RWPE2 (cell line): Measurements from ENCODE around the gene CDC14A.

Source experiments
- ATAC-seq: fragments of 200-7000 bp; cut with Tn5 transposase; 3 replicates; pipeline ENCODE4 v1.9.1; 2021; ENCODE audit warnings: low read depth
- DNase-seq: peaks from one replicate; pipeline ENCODE4 v3.0.0-alpha.2; 2020; ENCODE audit warnings: low spot score
- H3K27ac ChIP-seq: fragments of 450-650 bp; 2 replicates; pipeline ENCODE4 v1.5.1; 2017; ENCODE audit warnings: mild to moderate bottlenecking; ENCODE audit not compliant: poor library complexity, severe bottlenecking
- H3K27me3 ChIP-seq: fragments of 250-450 bp; sonication (Bioruptor Pico); 2 replicates; pipeline ENCODE4 v1.5.1; 2021; ENCODE audit warnings: mild to moderate bottlenecking, moderate library complexity; ENCODE audit not compliant: insufficient read depth, poor library complexity, severe bottlenecking
- H3K36me3 ChIP-seq: fragments of 250-450 bp; sonication (Bioruptor Pico); 2 replicates; pipeline ENCODE4 v1.5.1; 2020; ENCODE audit warnings: low read depth, mild to moderate bottlenecking, moderate library complexity
- H3K4me1 ChIP-seq: fragments of 250-450 bp; sonication (Bioruptor Pico); 2 replicates; pipeline ENCODE4 v1.5.1; 2021; ENCODE audit warnings: mild to moderate bottlenecking, moderate library complexity; ENCODE audit not compliant: insufficient read depth, poor library complexity, severe bottlenecking
- H3K4me3 ChIP-seq: fragments of 250-450 bp; sonication (Bioruptor Pico); 2 replicates; pipeline ENCODE4 v1.5.1; 2021; ENCODE audit warnings: mild to moderate bottlenecking, moderate library complexity; ENCODE audit not compliant: severe bottlenecking
- H3K9me3 ChIP-seq: fragments of 250-450 bp; sonication (Bioruptor Pico); 2 replicates; pipeline ENCODE4 v1.5.1; 2021; ENCODE audit warnings: mild to moderate bottlenecking, moderate library complexity; ENCODE audit not compliant: severe bottlenecking
- TF ChIP-seq, protein P1 (sequence below): fragments of 450-650 bp; IDR thresholded peaks from one replicate; pipeline ENCODE4 v1.5.1; 2017; ENCODE audit warnings: mild to moderate bottlenecking, moderate library complexity; ENCODE audit not compliant: poor library complexity, severe bottlenecking

Gene CDC14A

DNA sequence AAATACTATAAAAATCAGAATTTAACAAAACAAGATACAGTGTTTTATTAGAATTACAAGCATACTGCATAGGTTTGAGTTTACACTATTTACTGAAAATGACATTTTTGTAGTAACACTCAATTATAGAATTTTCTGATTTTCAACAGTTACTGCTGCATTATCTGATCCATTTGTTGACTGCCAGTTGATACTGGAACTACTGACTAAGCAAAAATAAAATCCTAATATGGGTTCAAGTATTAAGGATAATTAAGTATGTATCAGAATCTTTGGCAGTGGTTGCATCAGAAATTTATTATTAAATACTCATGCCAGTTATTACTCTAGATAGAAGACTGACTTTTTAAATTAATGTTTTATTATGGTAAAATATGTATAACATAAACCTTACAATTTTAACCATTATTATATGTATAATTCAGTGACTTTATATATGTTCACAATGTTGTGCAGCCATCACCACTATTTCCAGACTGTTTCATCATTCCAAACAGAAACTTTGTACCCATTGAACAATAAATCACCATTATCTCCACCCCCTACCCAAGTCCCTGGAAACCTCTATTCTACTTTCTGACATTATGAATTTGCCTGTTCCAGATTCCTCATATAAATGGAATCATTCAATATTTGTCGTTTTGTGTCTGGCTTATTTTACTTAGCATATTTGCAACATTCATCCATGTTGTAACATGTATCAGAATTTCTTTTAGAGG lies 127.5 kb downstream of the CDC14A start:
- TF ChIP-seq, protein P1, sequence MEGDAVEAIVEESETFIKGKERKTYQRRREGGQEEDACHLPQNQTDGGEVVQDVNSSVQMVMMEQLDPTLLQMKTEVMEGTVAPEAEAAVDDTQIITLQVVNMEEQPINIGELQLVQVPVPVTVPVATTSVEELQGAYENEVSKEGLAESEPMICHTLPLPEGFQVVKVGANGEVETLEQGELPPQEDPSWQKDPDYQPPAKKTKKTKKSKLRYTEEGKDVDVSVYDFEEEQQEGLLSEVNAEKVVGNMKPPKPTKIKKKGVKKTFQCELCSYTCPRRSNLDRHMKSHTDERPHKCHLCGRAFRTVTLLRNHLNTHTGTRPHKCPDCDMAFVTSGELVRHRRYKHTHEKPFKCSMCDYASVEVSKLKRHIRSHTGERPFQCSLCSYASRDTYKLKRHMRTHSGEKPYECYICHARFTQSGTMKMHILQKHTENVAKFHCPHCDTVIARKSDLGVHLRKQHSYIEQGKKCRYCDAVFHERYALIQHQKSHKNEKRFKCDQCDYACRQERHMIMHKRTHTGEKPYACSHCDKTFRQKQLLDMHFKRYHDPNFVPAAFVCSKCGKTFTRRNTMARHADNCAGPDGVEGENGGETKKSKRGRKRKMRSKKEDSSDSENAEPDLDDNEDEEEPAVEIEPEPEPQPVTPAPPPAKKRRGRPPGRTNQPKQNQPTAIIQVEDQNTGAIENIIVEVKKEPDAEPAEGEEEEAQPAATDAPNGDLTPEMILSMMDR = no peak
- H3K36me3 ChIP-seq = no peaks in the 10 kb centered on the region; the same call in 1 of the 2 replicates
- DNase-seq = no peak
- no peaks in the 10 kb centered on the region for H3K4me1 ChIP-seq
- H3K27me3 ChIP-seq = no peaks in the 10 kb centered on the region
- no peaks in the 10 kb centered on the region for H3K9me3 ChIP-seq
- no peak overlapping the region for H3K4me3 ChIP-seq
- no peak overlapping the region for H3K27ac ChIP-seq
- no peak for ATAC-seq

DNA sequence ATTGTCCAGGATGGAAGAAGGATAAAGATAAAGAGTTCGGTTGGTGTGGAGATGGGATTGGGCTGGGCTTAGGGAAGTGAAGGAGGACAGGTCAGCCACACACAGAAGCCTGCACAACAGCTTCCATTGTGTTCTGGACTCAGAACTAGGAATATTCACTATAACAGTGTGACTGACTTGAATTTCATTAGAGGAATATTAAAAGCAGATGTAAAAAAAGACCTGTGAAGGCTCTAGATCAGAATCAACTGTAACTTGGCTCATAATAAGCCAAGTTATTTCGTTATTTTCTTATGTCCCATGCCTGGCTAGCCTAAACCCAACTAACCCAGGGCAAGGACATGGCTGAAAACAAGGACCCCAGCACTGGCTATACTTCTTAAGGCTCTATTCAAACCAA lies 129.0 kb downstream of the CDC14A start:
- no peak for DNase-seq
- Histone ChIP-seq H3K36me3 (no peaks in the 10 kb centered on the region; the same call in 1 of the 2 replicates), H3K27ac (no peak overlapping the region), H3K4me1 (no peaks in the 10 kb centered on the region), H3K27me3 (no peaks in the 10 kb centered on the region), H3K9me3 (no peaks in the 10 kb centered on the region), H3K4me3 (no peak overlapping the region)
- TF ChIP-seq, protein P1 = no peak
- ATAC-seq = no peak

DNA sequence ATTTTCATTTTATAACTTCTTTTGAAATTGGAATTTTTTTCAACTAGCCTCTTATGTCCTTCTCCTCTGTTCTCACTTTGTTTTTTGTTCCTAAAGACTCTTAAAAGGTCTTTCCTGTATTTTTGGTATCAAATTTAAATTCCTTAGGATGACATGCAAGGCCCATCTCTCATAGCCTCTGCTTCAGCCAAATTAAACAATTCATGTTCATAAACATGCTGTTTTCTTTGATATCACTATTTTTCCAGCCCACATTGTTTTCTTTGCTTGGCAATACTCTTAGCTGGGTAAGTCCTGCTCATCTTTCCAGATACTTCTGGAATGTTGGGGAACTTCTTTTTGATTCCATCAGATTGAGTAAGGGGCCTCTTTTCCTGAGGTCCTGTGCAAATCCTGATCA lies 129.9 kb downstream of the CDC14A start:
- no peak for ATAC-seq
- H3K27ac ChIP-seq = no peak overlapping the region
- H3K27me3 ChIP-seq = no peaks in the 10 kb centered on the region
- H3K4me1 ChIP-seq = no peaks in the 10 kb centered on the region
- H3K4me3 ChIP-seq = no peak overlapping the region
- no peaks in the 10 kb centered on the region; the same call in 1 of the 2 replicates for H3K36me3 ChIP-seq
- TF ChIP-seq, protein P1 = no peak
- H3K9me3 ChIP-seq = no peaks in the 10 kb centered on the region
- no peak for DNase-seq

DNA sequence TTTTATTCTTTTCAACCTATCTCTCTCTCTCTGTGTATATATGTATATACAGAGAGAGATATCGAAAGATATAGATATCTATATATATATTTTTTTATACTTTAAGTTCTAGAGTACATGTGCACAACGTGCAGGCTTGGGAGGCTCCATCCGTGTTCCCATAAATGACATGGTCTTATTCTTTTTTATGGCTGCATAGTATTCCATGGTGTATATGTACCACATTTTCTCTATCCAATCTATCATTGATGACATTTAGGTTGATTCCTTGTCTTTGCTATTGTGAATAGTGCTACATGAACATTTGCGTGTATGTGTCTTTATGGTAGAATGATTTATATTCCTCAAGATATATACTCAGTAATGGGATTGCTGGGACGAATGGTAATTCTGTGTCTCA lies 130.4 kb downstream of the CDC14A start:
- no peaks in the 10 kb centered on the region for H3K27me3 ChIP-seq
- H3K36me3 ChIP-seq = no peaks in the 10 kb centered on the region; the same call in 1 of the 2 replicates
- no peak for DNase-seq
- H3K4me3 ChIP-seq = no peak overlapping the region
- TF ChIP-seq, protein P1 = no peak
- H3K9me3 ChIP-seq = no peaks in the 10 kb centered on the region
- no peaks in the 10 kb centered on the region for H3K4me1 ChIP-seq
- no peak overlapping the region for H3K27ac ChIP-seq
- ATAC-seq = no peak

DNA sequence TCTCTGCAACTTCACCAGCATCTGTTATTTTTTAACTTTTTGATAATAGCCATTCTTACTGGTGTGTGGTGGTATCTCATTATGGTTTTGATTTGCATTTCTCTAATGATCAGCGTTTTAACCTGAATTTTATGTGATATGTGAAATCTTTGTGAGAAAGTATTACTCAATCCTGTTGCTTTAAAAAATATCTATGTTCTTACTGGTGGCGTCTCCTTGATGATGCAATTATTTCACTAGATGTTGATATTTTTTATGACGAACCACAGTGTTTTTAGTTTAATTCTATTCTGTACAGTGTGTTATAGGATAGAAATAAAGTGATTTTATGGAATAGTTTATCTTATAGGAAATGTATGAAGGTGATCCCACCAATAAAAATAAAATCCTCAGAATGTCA lies 130.9 kb downstream of the CDC14A start:
- ATAC-seq = no peak
- Histone ChIP-seq H3K27me3 (no peaks in the 10 kb centered on the region), H3K4me3 (no peak overlapping the region), H3K9me3 (no peaks in the 10 kb centered on the region), H3K27ac (no peak overlapping the region), H3K4me1 (no peaks in the 10 kb centered on the region), H3K36me3 (no peaks in the 10 kb centered on the region; the same call in 1 of the 2 replicates)
- DNase-seq = no peak
- TF ChIP-seq, protein P1 = no peak
